ENCODE measurements around the gene TJP2.
A peak's percentile ranks its signal among the peaks of the same experiment; 100 is the strongest.

Gene TJP2

DNA sequence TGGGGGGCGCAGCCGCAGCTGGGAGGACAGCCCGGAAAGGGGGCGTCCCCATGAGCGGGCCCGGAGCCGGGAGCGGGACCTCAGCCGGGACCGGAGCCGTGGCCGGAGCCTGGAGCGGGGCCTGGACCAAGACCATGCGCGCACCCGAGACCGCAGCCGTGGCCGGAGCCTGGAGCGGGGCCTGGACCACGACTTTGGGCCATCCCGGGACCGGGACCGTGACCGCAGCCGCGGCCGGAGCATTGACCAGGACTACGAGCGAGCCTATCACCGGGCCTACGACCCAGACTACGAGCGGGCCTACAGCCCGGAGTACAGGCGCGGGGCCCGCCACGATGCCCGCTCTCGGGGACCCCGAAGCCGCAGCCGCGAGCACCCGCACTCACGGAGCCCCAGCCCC lies 47.0 kb downstream of the TJP2 start:
- Histone ChIP-seq H3K4me2 (ENCODE audit: low read length) (no peak overlapping the region), H3K4me3 (ENCODE audit: low read depth, low read length) (no peak overlapping the region), H3K79me2 (no peaks in the 10 kb centered on the region), H3K4me1 (no peaks in the 10 kb centered on the region), H3K9ac (no peak overlapping the region), H3K36me3 (ENCODE audit: control insufficient read depth, insufficient read depth, low read length) (no peaks in the 10 kb centered on the region), H3K27me3 (ENCODE audit: control insufficient read depth, insufficient read depth, low read length) (no peaks in the 10 kb centered on the region), H3K27ac (no peak overlapping the region), H2AFZ (no peak overlapping the region), H3K9me3 (ENCODE audit: control insufficient read depth, low read length) (no peaks in the 10 kb centered on the region)
- TF ChIP-seq, protein P1, sequence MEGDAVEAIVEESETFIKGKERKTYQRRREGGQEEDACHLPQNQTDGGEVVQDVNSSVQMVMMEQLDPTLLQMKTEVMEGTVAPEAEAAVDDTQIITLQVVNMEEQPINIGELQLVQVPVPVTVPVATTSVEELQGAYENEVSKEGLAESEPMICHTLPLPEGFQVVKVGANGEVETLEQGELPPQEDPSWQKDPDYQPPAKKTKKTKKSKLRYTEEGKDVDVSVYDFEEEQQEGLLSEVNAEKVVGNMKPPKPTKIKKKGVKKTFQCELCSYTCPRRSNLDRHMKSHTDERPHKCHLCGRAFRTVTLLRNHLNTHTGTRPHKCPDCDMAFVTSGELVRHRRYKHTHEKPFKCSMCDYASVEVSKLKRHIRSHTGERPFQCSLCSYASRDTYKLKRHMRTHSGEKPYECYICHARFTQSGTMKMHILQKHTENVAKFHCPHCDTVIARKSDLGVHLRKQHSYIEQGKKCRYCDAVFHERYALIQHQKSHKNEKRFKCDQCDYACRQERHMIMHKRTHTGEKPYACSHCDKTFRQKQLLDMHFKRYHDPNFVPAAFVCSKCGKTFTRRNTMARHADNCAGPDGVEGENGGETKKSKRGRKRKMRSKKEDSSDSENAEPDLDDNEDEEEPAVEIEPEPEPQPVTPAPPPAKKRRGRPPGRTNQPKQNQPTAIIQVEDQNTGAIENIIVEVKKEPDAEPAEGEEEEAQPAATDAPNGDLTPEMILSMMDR (IDR thresholded peaks at IDR 0.05), result no peak

DNA sequence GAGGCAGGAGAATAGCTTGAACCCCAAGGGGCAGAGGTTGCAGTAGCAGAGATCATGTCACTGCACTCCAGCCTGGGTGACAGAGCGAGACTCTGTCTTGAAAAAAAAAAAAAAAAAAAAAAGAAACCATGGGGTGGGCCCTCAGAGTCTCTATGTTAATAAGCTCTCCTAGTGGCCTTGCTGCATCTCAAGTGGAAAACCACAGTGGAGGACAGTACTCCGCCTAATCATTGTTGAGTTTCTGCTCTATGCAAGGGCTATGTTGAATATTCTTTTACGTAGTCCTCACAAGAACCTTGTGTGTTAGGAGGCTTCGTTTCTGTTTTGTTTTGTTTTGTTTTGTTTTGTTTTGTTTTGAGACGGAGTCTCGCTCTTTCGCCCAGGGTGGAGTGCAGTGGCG lies 48.9 kb downstream of the TJP2 start:
- no peaks in the 10 kb centered on the region for H3K9me3 ChIP-seq (ENCODE audit: control insufficient read depth, low read length)
- H3K4me1 ChIP-seq, result no peaks in the 10 kb centered on the region
- H3K9ac ChIP-seq, result no peak overlapping the region
- no peaks in the 10 kb centered on the region for H3K79me2 ChIP-seq
- no peak overlapping the region for H3K27ac ChIP-seq
- H3K4me2 ChIP-seq (ENCODE audit: low read length), result no peak overlapping the region
- H3K4me3 ChIP-seq (ENCODE audit: low read depth, low read length), result no peak overlapping the region
- H3K27me3 ChIP-seq (ENCODE audit: control insufficient read depth, insufficient read depth, low read length), result no peaks in the 10 kb centered on the region
- no peaks in the 10 kb centered on the region for H3K36me3 ChIP-seq (ENCODE audit: control insufficient read depth, insufficient read depth, low read length)
- no peak overlapping the region for H2AFZ ChIP-seq
- TF ChIP-seq, protein P1 (IDR thresholded peaks at IDR 0.05), result no peak

DNA sequence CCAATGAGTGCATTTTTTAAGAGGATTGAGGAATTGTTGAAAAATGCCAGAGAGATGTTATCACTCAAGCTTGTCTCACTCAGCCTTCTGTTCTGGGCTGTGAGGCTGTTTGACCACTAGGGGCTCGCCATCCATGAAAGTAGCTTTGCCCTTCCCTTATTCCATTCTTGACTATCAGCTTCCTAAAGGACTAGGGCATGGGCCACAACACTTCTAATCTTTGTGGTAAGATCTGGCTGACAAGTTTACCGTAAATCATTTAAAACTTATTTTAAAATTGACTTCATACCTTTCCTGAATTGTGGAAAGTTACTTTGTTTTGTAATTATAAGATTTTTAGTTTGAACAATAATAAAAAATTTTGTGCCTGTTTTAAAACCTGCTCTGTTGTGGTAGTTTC lies 49.5 kb downstream of the TJP2 start:
- Histone ChIP-seq H3K4me1 (no peaks in the 10 kb centered on the region), H3K79me2 (no peaks in the 10 kb centered on the region), H3K27ac (no peak overlapping the region), H3K36me3 (ENCODE audit: control insufficient read depth, insufficient read depth, low read length) (no peaks in the 10 kb centered on the region), H3K9ac (no peak overlapping the region), H2AFZ (no peak overlapping the region), H3K4me2 (ENCODE audit: low read length) (no peak overlapping the region), H3K27me3 (ENCODE audit: control insufficient read depth, insufficient read depth, low read length) (no peaks in the 10 kb centered on the region), H3K9me3 (ENCODE audit: control insufficient read depth, low read length) (no peaks in the 10 kb centered on the region), H3K4me3 (ENCODE audit: low read depth, low read length) (no peak overlapping the region)
- TF ChIP-seq, protein P1 (IDR thresholded peaks at IDR 0.05), result peak; percentile 50

GRCh38 chr9:69229367-69229766 lies 55.3 kb downstream of the TJP2 start:
- Histone ChIP-seq H3K4me3 (ENCODE audit: low read depth, low read length) (no peak overlapping the region), H3K79me2 (no peaks in the 10 kb centered on the region), H3K27ac (no peak overlapping the region), H3K27me3 (ENCODE audit: control insufficient read depth, insufficient read depth, low read length) (no peaks in the 10 kb centered on the region), H3K9me3 (ENCODE audit: control insufficient read depth, low read length) (no peaks in the 10 kb centered on the region), H3K36me3 (ENCODE audit: control insufficient read depth, insufficient read depth, low read length) (no peaks in the 10 kb centered on the region), H3K9ac (no peak overlapping the region), H2AFZ (no peak overlapping the region), H3K4me1 (peaks cover 2% of the 10 kb centered on the region), H3K4me2 (ENCODE audit: low read length) (no peak overlapping the region)
- TF ChIP-seq, protein P1 (IDR thresholded peaks at IDR 0.05), result no peak

DNA sequence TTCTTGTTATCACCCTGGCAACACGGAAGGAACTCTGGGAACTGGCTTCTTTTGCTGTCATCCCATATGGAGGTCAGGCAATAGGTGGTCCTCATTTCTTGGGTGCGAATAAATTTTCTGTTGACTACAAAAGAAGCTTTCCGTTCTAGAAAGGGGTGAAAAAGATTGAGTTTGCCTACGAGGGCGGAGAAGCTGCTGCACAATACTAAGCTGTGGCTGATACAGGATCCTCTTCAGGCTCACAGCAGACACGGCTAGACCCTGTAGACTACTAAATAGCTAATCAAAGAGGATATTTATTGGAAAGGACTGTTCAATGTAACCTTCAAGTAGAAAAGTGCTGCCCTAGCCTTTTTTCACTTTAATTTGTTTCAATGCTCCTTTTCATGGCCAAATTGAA lies 58.1 kb downstream of the TJP2 start:
- Histone ChIP-seq H2AFZ (no peak overlapping the region), H3K9ac (no peak overlapping the region), H3K27ac (no peak overlapping the region), H3K4me2 (ENCODE audit: low read length) (no peak overlapping the region), H3K4me3 (ENCODE audit: low read depth, low read length) (no peak overlapping the region), H3K79me2 (no peaks in the 10 kb centered on the region), H3K36me3 (ENCODE audit: control insufficient read depth, insufficient read depth, low read length) (no peaks in the 10 kb centered on the region), H3K4me1 (peaks cover 2% of the 10 kb centered on the region), H3K9me3 (ENCODE audit: control insufficient read depth, low read length) (no peaks in the 10 kb centered on the region), H3K27me3 (ENCODE audit: control insufficient read depth, insufficient read depth, low read length) (no peaks in the 10 kb centered on the region)
- TF ChIP-seq, protein P1 (IDR thresholded peaks at IDR 0.05), result no peak

Data from parathyroid adenoma (tissue), 2 donors.